Eye (tissue), 1 donor: ENCODE data around the gene PPP1R36.
"Not testable (repeated sequence)": the region's sequence is repeated elsewhere in the genome, so short reads cannot be mapped to it uniquely, and the experiment has no call there.

Experiments used
- DNase-seq: peaks from one replicate; pipeline ENCODE4 v3.0.0-alpha.2; 2015

Gene PPP1R36

GRCh38 chr14:64520699-64521098 lies 29.1 kb upstream of the PPP1R36 start:
- DNase-seq = no peak

GRCh38 chr14:64522591-64523355 lies 27.0 kb upstream of the PPP1R36 start:
- DNase-seq = no peak

- no peak for DNase-seq
These were observed 24.4 kb upstream of the PPP1R36 start for GRCh38 chr14:64525354-64525753.

- no peak for DNase-seq
These were observed 18.2 kb upstream of the PPP1R36 start for GRCh38 chr14:64531567-64531966.

- DNase-seq = no peak
These were observed 13.1 kb upstream of the PPP1R36 start for GRCh38 chr14:64536488-64537245.

GRCh38 chr14:64540208-64541202 lies 9.3 kb upstream of the PPP1R36 start, which contains the start of gene HSPA2:
HSPA2 (plus strand) TSS chr14:64540741; CDS start chr14:64540850, 109 bp downstream.
- peak; percentile 99 for DNase-seq

- no peak for DNase-seq
These were observed 8.3 kb upstream of the PPP1R36 start for GRCh38 chr14:64541261-64541971.

- peak; percentile 66 for DNase-seq
These were observed 7.6 kb upstream of the PPP1R36 start for GRCh38 chr14:64541972-64542835.

- no peak for DNase-seq
These were observed 6.9 kb upstream of the PPP1R36 start for GRCh38 chr14:64542836-64543201.

- no peak for DNase-seq
These were observed 5.0 kb upstream of the PPP1R36 start for GRCh38 chr14:64544607-64545312.

GRCh38 chr14:64549016-64549415 lies 745 bp upstream of the PPP1R36 start:
- no peak for DNase-seq

GRCh38 chr14:64550621-64551333 lies 1.0 kb downstream of the PPP1R36 start:
- DNase-seq = peak; percentile 55

- no peak for DNase-seq
These were observed 4.8 kb downstream of the PPP1R36 start for GRCh38 chr14:64554556-64554955.

- DNase-seq = no peak
These were observed 6.8 kb downstream of the PPP1R36 start for GRCh38 chr14:64556526-64556925.

- DNase-seq = not testable (repeated sequence)
These were observed 8.5 kb downstream of the PPP1R36 start for GRCh38 chr14:64558216-64558615.

- no peak for DNase-seq
These were observed 11.9 kb downstream of the PPP1R36 start for GRCh38 chr14:64561631-64562030.

GRCh38 chr14:64562436-64562835 lies 12.7 kb downstream of the PPP1R36 start:
- DNase-seq = no peak

- DNase-seq = no peak
These were observed 13.9 kb downstream of the PPP1R36 start for GRCh38 chr14:64563696-64564095.

GRCh38 chr14:64566651-64567122 lies 16.9 kb downstream of the PPP1R36 start:
- DNase-seq = peak; percentile 58
